Astrocyte of the spinal cord (primary cell): ENCODE data around the gene CIRBP.

Source experiments
- DNase-seq: peaks from one replicate; pipeline ENCODE4 v3.0.0; 2011; ENCODE audit warnings: low read depth, low spot score
- H3K4me3 ChIP-seq: 2 replicates; pipeline ENCODE4 v1.5.1; 2011; ENCODE audit warnings: low read depth, mild to moderate bottlenecking, low read length, moderate library complexity
- in situ Hi-C: cut with HindIII; loops from 2 replicates; pipeline ENCODE4 v1.10.0; 2017; ENCODE audit warnings: low sequenced_read_pairs
- TF ChIP-seq, protein P1 (sequence below): IDR thresholded peaks from 2 replicates; pipeline ENCODE4 v1.5.1; 2012; ENCODE audit warnings: low read depth, mild to moderate bottlenecking, low read length, inconsistent platforms

CIRBP gene

GRCh38 chr19:1286487-1287353 is 17.6 kb downstream of the CIRBP start:
- TF ChIP-seq, protein P1, sequence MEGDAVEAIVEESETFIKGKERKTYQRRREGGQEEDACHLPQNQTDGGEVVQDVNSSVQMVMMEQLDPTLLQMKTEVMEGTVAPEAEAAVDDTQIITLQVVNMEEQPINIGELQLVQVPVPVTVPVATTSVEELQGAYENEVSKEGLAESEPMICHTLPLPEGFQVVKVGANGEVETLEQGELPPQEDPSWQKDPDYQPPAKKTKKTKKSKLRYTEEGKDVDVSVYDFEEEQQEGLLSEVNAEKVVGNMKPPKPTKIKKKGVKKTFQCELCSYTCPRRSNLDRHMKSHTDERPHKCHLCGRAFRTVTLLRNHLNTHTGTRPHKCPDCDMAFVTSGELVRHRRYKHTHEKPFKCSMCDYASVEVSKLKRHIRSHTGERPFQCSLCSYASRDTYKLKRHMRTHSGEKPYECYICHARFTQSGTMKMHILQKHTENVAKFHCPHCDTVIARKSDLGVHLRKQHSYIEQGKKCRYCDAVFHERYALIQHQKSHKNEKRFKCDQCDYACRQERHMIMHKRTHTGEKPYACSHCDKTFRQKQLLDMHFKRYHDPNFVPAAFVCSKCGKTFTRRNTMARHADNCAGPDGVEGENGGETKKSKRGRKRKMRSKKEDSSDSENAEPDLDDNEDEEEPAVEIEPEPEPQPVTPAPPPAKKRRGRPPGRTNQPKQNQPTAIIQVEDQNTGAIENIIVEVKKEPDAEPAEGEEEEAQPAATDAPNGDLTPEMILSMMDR = no peak
- no peak for DNase-seq
- in situ Hi-C loops = no loop called here
- H3K4me3 ChIP-seq = no peak overlapping the region

DNA sequence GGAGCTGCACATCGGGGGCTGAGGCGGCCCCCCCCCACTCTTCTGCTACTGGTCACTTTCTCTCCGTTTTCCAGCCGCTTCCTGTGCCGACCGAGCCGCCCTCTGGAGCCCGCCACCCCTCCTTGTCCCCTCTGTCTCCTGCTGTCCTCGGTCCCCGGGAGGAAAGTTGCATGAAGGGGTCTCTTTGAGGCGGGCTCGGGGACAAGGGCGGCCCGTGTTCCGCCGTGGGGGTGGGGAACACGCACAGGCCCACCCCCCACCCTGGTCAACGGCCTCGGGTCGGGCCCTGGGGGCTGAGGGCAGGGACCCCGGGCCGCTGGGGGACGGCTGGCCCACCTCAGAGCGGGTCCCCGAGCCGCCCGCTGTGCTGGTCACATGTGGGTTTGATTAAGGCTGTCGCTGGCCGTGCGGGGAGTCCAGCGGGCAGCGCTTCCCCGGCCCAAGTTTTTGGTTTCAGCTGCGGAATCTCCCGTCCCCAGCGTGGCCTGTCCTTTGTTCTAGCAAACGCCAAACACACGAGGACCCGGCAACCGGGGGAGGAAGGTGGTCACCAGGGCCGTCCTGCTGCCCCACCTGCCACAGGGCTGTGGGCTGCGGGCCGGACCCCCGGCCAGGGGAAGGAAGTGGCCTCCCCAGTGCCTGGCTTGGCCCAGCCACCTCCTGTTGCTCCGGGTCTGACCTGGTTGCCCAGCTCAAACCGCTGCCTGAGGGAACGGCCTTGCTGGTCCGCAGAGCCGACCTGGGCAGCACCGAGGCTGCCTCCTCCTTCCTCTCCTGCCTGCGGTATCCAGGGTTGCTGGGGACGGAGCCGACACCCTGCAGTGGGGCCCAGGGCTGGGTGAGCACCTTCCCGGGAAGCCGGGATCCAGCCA is 18.5 kb downstream of the CIRBP start:
- TF ChIP-seq, protein P1 = no peak
- in situ Hi-C loops = no loop called here
- no peak for DNase-seq
- H3K4me3 ChIP-seq = no peak overlapping the region

- H3K4me3 ChIP-seq = no peak overlapping the region
- in situ Hi-C loops = no loop called here
- TF ChIP-seq, protein P1 = no peak
- no peak for DNase-seq
Observed at GRCh38 chr19:1288226-1288612, 19.1 kb downstream of the CIRBP start.

DNA sequence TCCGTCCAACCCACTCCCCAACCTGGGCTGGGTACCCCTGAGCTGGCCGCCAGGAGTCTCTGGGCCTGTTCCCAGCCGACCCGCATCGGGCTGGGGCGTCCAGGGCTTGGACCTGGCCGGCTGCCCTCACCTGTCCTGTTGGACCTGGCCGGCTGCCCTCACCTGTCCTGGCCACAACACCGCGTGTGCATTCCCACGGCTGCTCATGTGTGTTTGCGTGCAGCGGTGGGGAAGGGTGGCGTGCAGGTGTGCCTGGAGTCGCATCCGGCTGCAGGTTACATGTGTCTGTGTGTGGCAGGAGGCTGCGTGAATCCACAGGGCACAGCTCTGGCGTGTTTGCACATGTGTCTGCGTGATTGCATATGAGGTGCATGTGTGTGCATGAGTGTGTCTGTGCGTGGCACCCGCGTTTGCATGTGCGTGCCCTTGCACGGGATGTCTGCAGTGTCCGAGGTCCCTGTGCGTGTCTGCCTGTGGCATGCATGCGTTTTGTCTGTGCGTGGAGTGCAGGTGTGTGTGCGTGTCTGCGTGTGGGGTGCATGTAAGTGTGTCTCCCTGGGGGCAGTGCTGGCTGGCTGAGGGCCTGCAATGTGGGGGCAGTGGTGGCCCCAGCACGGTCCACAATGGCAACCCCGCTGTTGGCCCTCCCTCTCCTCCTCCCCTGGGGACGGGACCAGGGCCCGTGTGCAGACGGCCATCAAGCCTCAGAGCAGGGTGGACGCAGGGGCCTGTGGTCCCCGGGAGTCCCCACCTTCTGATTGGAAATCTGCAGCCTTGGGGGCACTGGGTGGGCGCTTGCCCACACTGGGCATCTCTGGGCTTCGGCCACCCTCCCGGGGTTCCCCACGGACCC is 19.9 kb downstream of the CIRBP start:
- no peak overlapping the region for H3K4me3 ChIP-seq

GRCh38 chr19:1289686-1290025 is 20.5 kb downstream of the CIRBP start:
- in situ Hi-C loops = no loop called here
- H3K4me3 ChIP-seq = no peak overlapping the region
- no peak for DNase-seq
- TF ChIP-seq, protein P1 = no peak

More for the DNA sequence above, 19.9 kb downstream of the CIRBP start:
- DNase-seq = no peak
- TF ChIP-seq, protein P1 = no peak
- in situ Hi-C loops = no loop called here

- H3K4me3 ChIP-seq = no peak overlapping the region
- in situ Hi-C loops = no loop called here
- no peak for DNase-seq
- TF ChIP-seq, protein P1 = no peak
Observed at GRCh38 chr19:1290196-1290702, 21.1 kb downstream of the CIRBP start.
